H1 (cell line): ENCODE measurements around the gene ZNF81. TPM values are rescaled to one million over a fixed set of nuclear protein-coding genes. Genes with fewer than 3 reads are reported as not detected.

Source experiments
- CTCF ChIA-PET: fragments of 300-600 bp; sonication (Branson Sonifier 250); formaldehyde crosslinking; loops from one replicate; lab custom pipeline; 2021; ENCODE audit not compliant: partially characterized antibody; lab: Charles Lee
- POLR2A ChIA-PET: fragments of 300-600 bp; sonication (Branson Sonifier 250); formaldehyde crosslinking; loops from one replicate; lab custom pipeline; 2021; ENCODE audit warnings: inconsistent platforms; ENCODE audit not compliant: partially characterized antibody; lab: Charles Lee
- DNase-seq, 2 experiments: peaks; one replicate each; pipeline versions ENCODE4 v3.0.0 to v3.0.0-alpha.2; 2010 to 2022; ENCODE audit warnings: low spot score in 2 of 2, low read depth in 1 of 2, mixed read lengths in 1 of 2
- FAIRE-seq: peaks from 2 replicates; lab custom pipeline; 2011; peaks lifted over from hg19 to GRCh38; lab: Jason Lieb, UNC
- H2AFZ ChIP-seq: 2 replicates; pipeline ENCODE4 v1.8.1; 2012; ENCODE audit warnings: low read length, inconsistent platforms
- H2AK5ac ChIP-seq: 2 replicates; pipeline ENCODE4 v1.6.1; 2013; ENCODE audit warnings: low read depth, low read length
- H2BK120ac ChIP-seq: replicated peaks from 2 replicates; pipeline ENCODE3; 2013; ENCODE audit warnings: low read depth, low read length, inconsistent platforms
- H2BK12ac ChIP-seq: 2 replicates; pipeline ENCODE4 v1.6.1; 2013; ENCODE audit warnings: low read depth, low read length
- H2BK15ac ChIP-seq: 2 replicates; pipeline ENCODE4 v1.6.1; 2013; ENCODE audit warnings: low read length
- H2BK20ac ChIP-seq: 2 replicates; pipeline ENCODE4 v1.6.1; 2013; ENCODE audit warnings: low read length
- H2BK5ac ChIP-seq: 2 replicates; pipeline ENCODE4 v1.6.1; 2013; ENCODE audit warnings: low read depth, low read length
- H3K14ac ChIP-seq: 2 replicates; pipeline ENCODE4 v1.6.1; 2013; ENCODE audit warnings: inconsistent platforms; ENCODE audit not compliant: insufficient read length
- H3K18ac ChIP-seq: 2 replicates; pipeline ENCODE4 v1.6.1; 2013; ENCODE audit warnings: low read length; ENCODE audit errors: extremely low read depth
- H3K23ac ChIP-seq: 2 replicates; pipeline ENCODE4 v1.6.1; 2013; ENCODE audit warnings: inconsistent platforms; ENCODE audit not compliant: insufficient read length
- H3K23me2 ChIP-seq: 2 replicates; pipeline ENCODE4 v1.6.1; 2013; ENCODE audit warnings: low read depth, low read length
- H3K27ac ChIP-seq: 2 replicates; pipeline ENCODE4 v1.6.1; 2011; ENCODE audit warnings: low read depth, low read length, inconsistent platforms
- H3K27me3 ChIP-seq, 4 experiments: replicated peaks in 1 of 4; 1 replicate in 1 of 4; 2 replicates in 3 of 4; pipeline versions ENCODE4 v1.6.1 to v1.8.1; 2011 to 2013; ENCODE audit warnings: low read length in 3 of 4, mild to moderate bottlenecking in 3 of 4, inconsistent platforms in 2 of 4, mixed read lengths in 2 of 4, moderate library complexity in 1 of 4; ENCODE audit not compliant: control insufficient read depth in 3 of 4, insufficient read depth in 3 of 4; ENCODE audit errors: extremely low read depth in 1 of 4
- H3K36me3 ChIP-seq, 4 experiments: 2 replicates each; pipeline versions ENCODE4 v1.6.1 to v1.8.1; 2011 to 2013; ENCODE audit warnings: mild to moderate bottlenecking in 4 of 4, low read length in 3 of 4, moderate library complexity in 2 of 4, control low read depth in 1 of 4, inconsistent platforms in 1 of 4; ENCODE audit not compliant: insufficient read depth in 4 of 4, control insufficient read depth in 2 of 4
- H3K4ac ChIP-seq: replicated peaks from 2 replicates; pipeline ENCODE3; 2013; ENCODE audit warnings: low read length, low read depth, mixed read lengths, inconsistent platforms; ENCODE audit not compliant: insufficient read length
- H3K4me1 ChIP-seq, 4 experiments: replicated peaks in 1 of 4; 1 replicate in 1 of 4; 2 replicates in 3 of 4; pipeline versions ENCODE4 v1.6.1 to v1.8.1; 2011 to 2013; ENCODE audit warnings: low read length in 3 of 4, inconsistent platforms in 2 of 4, mixed read lengths in 1 of 4; ENCODE audit not compliant: insufficient read depth in 4 of 4, control insufficient read depth in 3 of 4
- H3K4me2 ChIP-seq, 2 experiments: 2 replicates each; pipeline versions ENCODE4 v1.6.1 to v1.8.1; 2011 to 2013; ENCODE audit warnings: low read depth in 2 of 2, low read length in 2 of 2, control low read depth in 1 of 2, inconsistent platforms in 1 of 2, mild to moderate bottlenecking in 1 of 2; ENCODE audit not compliant: insufficient read depth in 1 of 2
- H3K4me3 ChIP-seq, 4 experiments: fragments of 200-600, 300-600 bp in 1 of 4; sonication (generic), shearing (Covaris generic), sonication (Bioruptor Twin) in 1 of 4; 2 replicates each; pipeline versions ENCODE4 v1.5.1 to v1.8.1; 2011 to 2016; ENCODE audit warnings: low read length in 4 of 4, low read depth in 3 of 4, control low read depth in 2 of 4, inconsistent platforms in 2 of 4, mild to moderate bottlenecking in 2 of 4, mixed read lengths in 1 of 4, moderate library complexity in 1 of 4; ENCODE audit not compliant: insufficient read depth in 2 of 4; ENCODE audit errors: extremely low read depth in 1 of 4
- H3K56ac ChIP-seq: replicated peaks from 2 replicates; pipeline ENCODE3; 2013; ENCODE audit warnings: low read depth, mild to moderate bottlenecking, mixed read lengths, low read length, inconsistent platforms; ENCODE audit not compliant: insufficient read length
- H3K79me1 ChIP-seq: 2 replicates; pipeline ENCODE4 v1.6.1; 2013; ENCODE audit warnings: low read depth, low read length, control low read depth
- H3K79me2 ChIP-seq, 2 experiments: 2 replicates each; pipeline versions ENCODE4 v1.6.1 to v1.8.1; 2012 to 2013; ENCODE audit warnings: low read length in 2 of 2, mild to moderate bottlenecking in 2 of 2, inconsistent platforms in 1 of 2; ENCODE audit not compliant: insufficient read depth in 2 of 2, control insufficient read depth in 1 of 2
- H3K9ac ChIP-seq, 4 experiments: replicated peaks in 1 of 4; 1 replicate in 1 of 4; 2 replicates in 3 of 4; pipeline versions ENCODE4 v1.6.1 to v1.8.1; 2011 to 2013; ENCODE audit warnings: low read depth in 3 of 4, low read length in 3 of 4, control low read depth in 2 of 4, mild to moderate bottlenecking in 2 of 4, moderate library complexity in 2 of 4, inconsistent platforms in 1 of 4; ENCODE audit errors: extremely low read depth in 1 of 4
- H3K9me3 ChIP-seq, 2 experiments: 2 replicates each; pipeline versions ENCODE4 v1.6.1 to v1.8.1; 2012 to 2013; ENCODE audit warnings: mild to moderate bottlenecking in 2 of 2, moderate library complexity in 2 of 2, control low read depth in 1 of 2, inconsistent platforms in 1 of 2, low read depth in 1 of 2, low read length in 1 of 2, mixed read lengths in 1 of 2; ENCODE audit not compliant: insufficient read depth in 2 of 2
- H4K20me1 ChIP-seq, 2 experiments: replicated peaks in 1 of 2; 2 replicates each; pipeline versions ENCODE3 to v1.8.1; 2011 to 2013; ENCODE audit warnings: inconsistent platforms in 2 of 2, low read length in 2 of 2, mild to moderate bottlenecking in 1 of 2; ENCODE audit not compliant: insufficient read depth in 2 of 2, control insufficient read depth in 1 of 2
- H4K5ac ChIP-seq: 2 replicates; pipeline ENCODE4 v1.6.1; 2013; ENCODE audit warnings: low read length, low read depth, mixed read lengths, inconsistent platforms; ENCODE audit not compliant: insufficient read length
- H4K8ac ChIP-seq: 2 replicates; pipeline ENCODE4 v1.8.0; 2013; ENCODE audit warnings: mild to moderate bottlenecking, moderate library complexity, low read length, inconsistent platforms; ENCODE audit not compliant: insufficient read depth; ENCODE audit errors: extremely low read depth
- H4K91ac ChIP-seq: replicated peaks from 2 replicates; pipeline ENCODE3; 2013; ENCODE audit warnings: low read length, mixed read lengths, inconsistent platforms; ENCODE audit not compliant: insufficient read length
- ASH2L ChIP-seq: fragments of 200-600, 300-600 bp; sonication (generic); IDR thresholded peaks from one replicate; pipeline ENCODE4 v1.7.1; 2017; ENCODE audit warnings: low read length
- ATF3 ChIP-seq: IDR thresholded peaks from 2 replicates; pipeline ENCODE4 v1.6.1; 2011; ENCODE audit warnings: low read depth, mild to moderate bottlenecking, low read length; ENCODE audit not compliant: insufficient read depth
- GABPA ChIP-seq: IDR thresholded peaks from 2 replicates; pipeline ENCODE4 v1.6.1; 2011; ENCODE audit warnings: mild to moderate bottlenecking, low read length, moderate library complexity, borderline replicate concordance; ENCODE audit not compliant: insufficient read depth
- HDAC6 ChIP-seq: IDR thresholded peaks from one replicate; pipeline ENCODE4 v1.7.1; 2012; ENCODE audit warnings: low read depth, mild to moderate bottlenecking, inconsistent platforms, low read length, moderate library complexity
- JUN ChIP-seq: IDR thresholded peaks from 2 replicates; pipeline ENCODE4 v1.6.1; 2011; ENCODE audit warnings: low read depth, mild to moderate bottlenecking, improper control_type of control experiment, low read length
- MAFK ChIP-seq: IDR thresholded peaks from 2 replicates; pipeline ENCODE4 v1.6.1; 2012; ENCODE audit warnings: low read depth, mild to moderate bottlenecking, improper control_type of control experiment, low read length
- MAX ChIP-seq: IDR thresholded peaks from 2 replicates; pipeline ENCODE4 v1.6.1; 2012; ENCODE audit warnings: inconsistent platforms
- PHF8 ChIP-seq: fragments of 200-600 bp; sonication (generic); conservative IDR thresholded peaks from 2 replicates; pipeline ENCODE4 v1.7.1; 2012; ENCODE audit warnings: low read depth, mild to moderate bottlenecking, inconsistent platforms, low read length, moderate library complexity
- POLR2A ChIP-seq, 2 experiments: IDR thresholded peaks; 1 replicate in 1 of 2; 2 replicates in 1 of 2; pipeline ENCODE4 v1.6.1; 2011; ENCODE audit warnings: low read depth in 2 of 2, low read length in 2 of 2, mild to moderate bottlenecking in 2 of 2; ENCODE audit errors: control extremely low read depth in 1 of 2
- RFX5 ChIP-seq: IDR thresholded peaks from 2 replicates; pipeline ENCODE4 v1.6.1; 2011; ENCODE audit warnings: low read depth, low read length, improper control_type of control experiment, borderline replicate concordance
- YY1 ChIP-seq: IDR thresholded peaks from 2 replicates; pipeline ENCODE4 v1.6.1; 2011; ENCODE audit warnings: low read depth, mild to moderate bottlenecking, low read length
- WGBS, 2 experiments: shearing (Covaris generic) in 1 of 2; methylation state at CpG; one replicate each; pipeline versions ENCODE4 v1.1.6 to v1.1.7; 2013 to 2015; ENCODE audit warnings: low lambda C conversion rate in 2 of 2, mixed read lengths in 2 of 2, inconsistent platforms in 1 of 2, low coverage in 1 of 2, missing lambda C conversion rate in 1 of 2; ENCODE audit not compliant: insufficient replicate concordance in 2 of 2, insufficient coverage in 1 of 2, insufficient read length in 1 of 2; ENCODE audit errors: extremely low coverage in 1 of 2, missing lambda C conversion rate in 1 of 2; 5-methylcytosine and 5-hydroxymethylcytosine counted together
- polyA plus RNA-seq, 7 experiments: library from polyadenylated mRNA; depleted of rRNA in 3 of 7; stranded (reverse) in 5 of 7; unstranded in 2 of 7; fragments of >200 nt in 5 of 7; fragments of 200-250 nt in 2 of 7; gene quantifications; 1 replicate in 5 of 7; 2 replicates in 1 of 7; 4 replicates in 1 of 7; pipeline versions ENCODE4 v1.2.1 to v1.2.3, GENCODE V29; 2011 to 2013; ENCODE audit warnings: missing spikeins in 2 of 7, mixed read lengths in 2 of 7
- total RNA-seq: library from RNA; stranded (reverse); fragmentation: NEBNext Ultra II Directional; extraction: Animal tissue kit (Norgen Biotek cat#: 25700); gene quantifications from 2 replicates; pipeline ENCODE4 v1.2.1, GENCODE V29; 2021
- TF ChIP-seq, protein P1 (sequence below), 3 experiments: IDR thresholded peaks; 1 replicate in 2 of 3; 2 replicates in 1 of 3; pipeline versions ENCODE4 v1.5.1 to v1.6.1; 2011; ENCODE audit warnings: low read length in 3 of 3, mild to moderate bottlenecking in 3 of 3, inconsistent platforms in 2 of 3, low read depth in 1 of 3, moderate library complexity in 1 of 3; ENCODE audit not compliant: insufficient read depth in 1 of 3; ENCODE audit errors: control extremely low read depth in 1 of 3

ZNF81 gene
- total and polyA plus RNA-seq, 2 of the 8 experiments (the other 6 are each of a cell fraction or from before 2014, with no cell fraction given), result 3.4 to 10.0 TPM

DNA sequence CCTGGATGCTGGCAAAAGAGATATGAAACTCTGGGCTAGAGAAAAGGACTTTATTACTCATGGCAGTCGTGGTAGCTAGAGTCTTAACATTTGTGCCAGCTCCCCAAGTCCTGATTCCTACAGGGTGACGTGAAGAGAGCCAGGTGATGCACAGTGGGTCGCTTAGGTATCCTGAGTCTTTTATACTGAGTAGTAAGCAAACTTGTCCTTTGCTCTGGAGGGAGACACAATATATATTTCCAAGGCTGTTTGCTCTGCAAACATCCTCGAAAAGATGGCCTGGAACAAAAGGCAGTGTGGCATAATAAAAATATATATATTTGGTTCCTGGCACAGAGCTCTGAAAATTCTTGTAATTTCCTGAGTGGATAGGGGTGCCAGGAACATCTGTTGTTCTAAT is 23.0 kb downstream of the ZNF81 start:
- H3K18ac ChIP-seq, result no peak overlapping the region
- ChIA-PET POLR2A (no interaction called here), CTCF (interaction anchor here (1.1 to 1.2 kb wide), 2 partner anchors 13 to 167 kb away, joined by 3 read pairs; no protein-coding TSS in a partner anchor)
- H4K8ac ChIP-seq, result no peak overlapping the region
- no peak for FAIRE-seq
- no peaks in the 10 kb centered on the region for H3K27me3 ChIP-seq
- no peak overlapping the region for H3K9ac ChIP-seq
- WGBS, 2 experiments, result 93% methylated on average over 4 of the region's 4 CpGs; no CpG with 5 or more reads in 1 of the 2 experiments
- no peak overlapping the region for H4K91ac ChIP-seq
- no peak overlapping the region for H2BK12ac ChIP-seq
- no peak overlapping the region for H4K5ac ChIP-seq
- no peak overlapping the region for H2BK120ac ChIP-seq
- H3K4me1 ChIP-seq, result no peaks in the 10 kb centered on the region
- no peak overlapping the region for H2AFZ ChIP-seq
- no peaks in the 10 kb centered on the region for H3K23me2 ChIP-seq
- no peaks in the 10 kb centered on the region for H3K36me3 ChIP-seq
- no peak overlapping the region for H3K4ac ChIP-seq
- no peaks in the 10 kb centered on the region for H3K79me2 ChIP-seq
- no peak overlapping the region for H2AK5ac ChIP-seq
- no peaks in the 10 kb centered on the region for H4K20me1 ChIP-seq
- H2BK20ac ChIP-seq, result no peak overlapping the region
- no peak overlapping the region for H3K23ac ChIP-seq
- DNase-seq, result no peak
- no peak overlapping the region for H3K4me2 ChIP-seq
- no peak overlapping the region for H3K56ac ChIP-seq
- no peak overlapping the region for H3K14ac ChIP-seq
- no peak overlapping the region for H3K4me3 ChIP-seq
- H3K27ac ChIP-seq, result no peak overlapping the region
- H2BK15ac ChIP-seq, result no peak overlapping the region
- H3K79me1 ChIP-seq, result no peaks in the 10 kb centered on the region
- H3K9me3 ChIP-seq, result no peaks in the 10 kb centered on the region
- H2BK5ac ChIP-seq, result no peak overlapping the region
- TF ChIP-seq RFX5, result no peak
- no peak for TF ChIP-seq ASH2L
- TF ChIP-seq MAX, result no peak
- TF ChIP-seq POLR2A (IDR thresholded peaks at IDR 0.05; ENCODE audit: control extremely low read depth in 1 of 2, low read depth in 2 of 2, low read length in 2 of 2), result no peak
- TF ChIP-seq YY1, result no peak
- TF ChIP-seq JUN, result no peak
- no peak for TF ChIP-seq ATF3
- TF ChIP-seq GABPA, result no peak
- no peak for TF ChIP-seq PHF8
- no peak for TF ChIP-seq HDAC6
- no peak for TF ChIP-seq MAFK
- TF ChIP-seq, protein P1, sequence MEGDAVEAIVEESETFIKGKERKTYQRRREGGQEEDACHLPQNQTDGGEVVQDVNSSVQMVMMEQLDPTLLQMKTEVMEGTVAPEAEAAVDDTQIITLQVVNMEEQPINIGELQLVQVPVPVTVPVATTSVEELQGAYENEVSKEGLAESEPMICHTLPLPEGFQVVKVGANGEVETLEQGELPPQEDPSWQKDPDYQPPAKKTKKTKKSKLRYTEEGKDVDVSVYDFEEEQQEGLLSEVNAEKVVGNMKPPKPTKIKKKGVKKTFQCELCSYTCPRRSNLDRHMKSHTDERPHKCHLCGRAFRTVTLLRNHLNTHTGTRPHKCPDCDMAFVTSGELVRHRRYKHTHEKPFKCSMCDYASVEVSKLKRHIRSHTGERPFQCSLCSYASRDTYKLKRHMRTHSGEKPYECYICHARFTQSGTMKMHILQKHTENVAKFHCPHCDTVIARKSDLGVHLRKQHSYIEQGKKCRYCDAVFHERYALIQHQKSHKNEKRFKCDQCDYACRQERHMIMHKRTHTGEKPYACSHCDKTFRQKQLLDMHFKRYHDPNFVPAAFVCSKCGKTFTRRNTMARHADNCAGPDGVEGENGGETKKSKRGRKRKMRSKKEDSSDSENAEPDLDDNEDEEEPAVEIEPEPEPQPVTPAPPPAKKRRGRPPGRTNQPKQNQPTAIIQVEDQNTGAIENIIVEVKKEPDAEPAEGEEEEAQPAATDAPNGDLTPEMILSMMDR (IDR thresholded peaks at IDR 0.05; ENCODE audit: control extremely low read depth in 1 of 3, insufficient read depth in 1 of 3, low read depth in 1 of 3, low read length in 3 of 3), result no peak
